H9 (cell line): ENCODE measurements around the gene SSTR4. TPM values are rescaled to one million over a fixed set of nuclear protein-coding genes. Genes with fewer than 3 reads are reported as not detected.

ENCODE experiments used
- DNase-seq: peaks from one replicate; pipeline ENCODE4 v3.0.0-alpha.2; 2017
- H2AFZ ChIP-seq: one replicate; pipeline ENCODE4 v1.6.1; 2013; ENCODE audit warnings: mild to moderate bottlenecking, low read length, control low read depth, moderate library complexity
- H2AK5ac ChIP-seq: 2 replicates; pipeline ENCODE4 v1.6.1; 2013; ENCODE audit warnings: low read length, control low read depth, mixed read lengths; ENCODE audit not compliant: insufficient read length
- H2BK120ac ChIP-seq: one replicate; pipeline ENCODE4 v1.6.1; 2013; ENCODE audit warnings: low read depth, mild to moderate bottlenecking, low read length, control low read depth, inconsistent platforms; ENCODE audit not compliant: poor library complexity, severe bottlenecking
- H2BK12ac ChIP-seq: 2 replicates; pipeline ENCODE4 v1.6.1; 2013; ENCODE audit warnings: low read length, control low read depth, mixed read lengths, low read depth; ENCODE audit not compliant: insufficient read length
- H2BK15ac ChIP-seq: 2 replicates; pipeline ENCODE4 v1.6.1; 2013; ENCODE audit warnings: low read depth, low read length, control low read depth
- H2BK20ac ChIP-seq: one replicate; pipeline ENCODE4 v1.6.1; 2013; ENCODE audit warnings: low read depth, mild to moderate bottlenecking, low read length, control low read depth, inconsistent platforms; ENCODE audit not compliant: poor library complexity, severe bottlenecking
- H2BK5ac ChIP-seq: 2 replicates; pipeline ENCODE4 v1.6.1; 2013; ENCODE audit warnings: low read length, control low read depth, mixed read lengths; ENCODE audit not compliant: insufficient read length
- H3K14ac ChIP-seq: 2 replicates; pipeline ENCODE4 v1.6.1; 2013; ENCODE audit warnings: low read length, control low read depth; ENCODE audit not compliant: insufficient read depth
- H3K18ac ChIP-seq: 2 replicates; pipeline ENCODE4 v1.6.1; 2013; ENCODE audit warnings: low read depth, mild to moderate bottlenecking, mixed read lengths, low read length, control low read depth; ENCODE audit not compliant: insufficient read length
- H3K23ac ChIP-seq: 2 replicates; pipeline ENCODE4 v1.6.1; 2013; ENCODE audit warnings: low read length, control low read depth, mixed read lengths, low read depth; ENCODE audit not compliant: insufficient read length
- H3K23me2 ChIP-seq: 2 replicates; pipeline ENCODE4 v1.6.1; 2013; ENCODE audit warnings: low read depth, mild to moderate bottlenecking, mixed read lengths, low read length, control low read depth; ENCODE audit not compliant: insufficient read length, poor library complexity, severe bottlenecking
- H3K27ac ChIP-seq: 2 replicates; pipeline ENCODE4 v1.5.1; 2013; ENCODE audit warnings: low read length, control low read depth, mixed read lengths, low read depth; ENCODE audit not compliant: insufficient read length
- H3K27me3 ChIP-seq: 2 replicates; pipeline ENCODE4 v1.6.1; 2013; ENCODE audit warnings: low read length, control low read depth, inconsistent platforms; ENCODE audit not compliant: insufficient read depth
- H3K4ac ChIP-seq: 2 replicates; pipeline ENCODE4 v1.6.1; 2013; ENCODE audit warnings: low read depth, mild to moderate bottlenecking, control low read depth, inconsistent platforms, low read length, moderate library complexity
- H3K4me1 ChIP-seq: 2 replicates; pipeline ENCODE4 v1.6.1; 2013; ENCODE audit warnings: low read length, control low read depth, inconsistent platforms; ENCODE audit not compliant: insufficient read depth
- H3K4me2 ChIP-seq: 2 replicates; pipeline ENCODE4 v1.6.1; 2013; ENCODE audit warnings: low read length, control low read depth, mixed read lengths; ENCODE audit not compliant: insufficient read length, insufficient read depth
- H3K56ac ChIP-seq: 2 replicates; pipeline ENCODE4 v1.6.1; 2013; ENCODE audit warnings: low read depth, mild to moderate bottlenecking, mixed read lengths, low read length, control low read depth; ENCODE audit not compliant: insufficient read length
- H3K79me1 ChIP-seq: 2 replicates; pipeline ENCODE4 v1.6.1; 2013; ENCODE audit warnings: low read depth, mild to moderate bottlenecking, moderate library complexity, low read length, control low read depth, inconsistent platforms; ENCODE audit not compliant: insufficient read depth, poor library complexity, severe bottlenecking
- H3K79me2 ChIP-seq: 2 replicates; pipeline ENCODE4 v1.6.1; 2013; ENCODE audit warnings: low read length, control low read depth, inconsistent platforms; ENCODE audit not compliant: insufficient read depth
- H3K9ac ChIP-seq: 2 replicates; pipeline ENCODE4 v1.6.1; 2013; ENCODE audit warnings: low read length, control low read depth, mixed read lengths; ENCODE audit not compliant: insufficient read length; ENCODE audit errors: extremely low read depth
- H3K9me3 ChIP-seq: one replicate; pipeline ENCODE4 v1.6.1; 2013; ENCODE audit warnings: low read depth, low read length, inconsistent platforms; ENCODE audit not compliant: control insufficient read depth
- H3T11ph ChIP-seq: one replicate; pipeline ENCODE4 v1.6.1; 2013; ENCODE audit warnings: mild to moderate bottlenecking, low read length, control low read depth, inconsistent platforms
- H4K20me1 ChIP-seq: one replicate; pipeline ENCODE4 v1.6.1; 2013; ENCODE audit not compliant: control insufficient read depth, insufficient read length, insufficient read depth
- H4K5ac ChIP-seq: 2 replicates; pipeline ENCODE4 v1.6.1; 2013; ENCODE audit warnings: low read depth, mild to moderate bottlenecking, mixed read lengths, low read length, control low read depth; ENCODE audit not compliant: insufficient read length
- H4K8ac ChIP-seq: replicated peaks from 2 replicates; pipeline ENCODE4 v1.6.1; 2013; ENCODE audit warnings: low read length, control low read depth, mixed read lengths, low read depth; ENCODE audit not compliant: insufficient read length
- H4K91ac ChIP-seq: 2 replicates; pipeline ENCODE4 v1.6.1; 2013; ENCODE audit warnings: low read depth, mild to moderate bottlenecking, moderate library complexity, mixed read lengths, low read length, control low read depth; ENCODE audit not compliant: insufficient read length
- H3K27ac Mint-ChIP-seq, 3 experiments: 2 replicates in 2 of 3; 3 replicates in 1 of 3; pipeline ENCODE4 v1.8.0; 2020 to 2021; ENCODE audit warnings: mixed read lengths in 3 of 3, mild to moderate bottlenecking in 1 of 3, moderate library complexity in 1 of 3
- H3K27me3 Mint-ChIP-seq: 2 replicates; pipeline ENCODE4 v1.8.0; 2021; ENCODE audit warnings: low read depth, mild to moderate bottlenecking, moderate library complexity, mixed read lengths
- H3K36me3 Mint-ChIP-seq, 3 experiments: 2 replicates in 2 of 3; 3 replicates in 1 of 3; pipeline ENCODE4 v1.8.0; 2020 to 2021; ENCODE audit warnings: low read depth in 3 of 3, mixed read lengths in 3 of 3; ENCODE audit not compliant: insufficient read depth in 1 of 3
- H3K4me1 Mint-ChIP-seq, 2 experiments: 2 replicates each; pipeline ENCODE4 v1.8.0; 2020; ENCODE audit warnings: mixed read lengths in 2 of 2
- H3K4me3 Mint-ChIP-seq, 2 experiments: 2 replicates in 1 of 2; 3 replicates in 1 of 2; pipeline ENCODE4 v1.8.0; 2020 to 2021; ENCODE audit warnings: mild to moderate bottlenecking in 2 of 2, mixed read lengths in 2 of 2, moderate library complexity in 1 of 2
- H3K9me3 Mint-ChIP-seq, 2 experiments: 2 replicates in 1 of 2; 3 replicates in 1 of 2; pipeline ENCODE4 v1.8.0; 2020; ENCODE audit warnings: mild to moderate bottlenecking in 2 of 2, mixed read lengths in 2 of 2, moderate library complexity in 1 of 2
- CTCF ChIP-seq: fragments of 200-600 bp; sonication (generic); conservative IDR thresholded peaks from 3 replicates; pipeline ENCODE4 v1.8.0; 2021; ENCODE audit warnings: antibody characterized with exemption, mild to moderate bottlenecking
- WGBS: extraction: QIAGEN DNeasy Blood & Tissue Kit; methylation state at CpG from one replicate; pipeline ENCODE4 v1.1.7; 2013; ENCODE audit warnings: missing lambda C conversion rate, low lambda C conversion rate, mixed read lengths; ENCODE audit not compliant: insufficient read length; ENCODE audit errors: extremely low coverage; 5-methylcytosine and 5-hydroxymethylcytosine counted together
- total RNA-seq: library from RNA; stranded (reverse); gene quantifications from 2 replicates; pipeline ENCODE4 v1.2.1, GENCODE V29; 2021

The SSTR4 gene
- total RNA-seq, 1 experiment from 2014 or later: not detected

- Mint-ChIP-seq H3K27me3 (peaks cover 4% of the 10 kb centered on the region; the same call in 1 of the 2 replicates), H3K4me3 (no peak overlapping the region), H3K36me3 (no peaks in the 10 kb centered on the region), H3K4me1 (peaks cover 13 to 17% of the 10 kb centered on the region in 2 experiments), H3K9me3 (no peaks in the 10 kb centered on the region), H3K27ac (no peak overlapping the region)
- no peak overlapping the region for H3K18ac ChIP-seq
- TF ChIP-seq CTCF: no peak
- H3K79me2 ChIP-seq: no peaks in the 10 kb centered on the region
- H3K14ac ChIP-seq: no peak overlapping the region
- no CpG with 5 or more reads among the region's 17 CpGs for WGBS
- H3K23me2 ChIP-seq: no peaks in the 10 kb centered on the region
- H2BK12ac ChIP-seq: no peak overlapping the region
- no peaks in the 10 kb centered on the region for H3K79me1 ChIP-seq
- no peak overlapping the region for H3T11ph ChIP-seq
- H3K4me2 ChIP-seq: no peak overlapping the region
- no peak overlapping the region for H2BK120ac ChIP-seq
- no peak overlapping the region for H3K56ac ChIP-seq
- no peak overlapping the region for H4K5ac ChIP-seq
- no peaks in the 10 kb centered on the region for H3K9me3 ChIP-seq
- H3K27me3 ChIP-seq: no peaks in the 10 kb centered on the region
- no peak overlapping the region for H2BK15ac ChIP-seq
- H4K8ac ChIP-seq: no peak overlapping the region
- H4K91ac ChIP-seq: no peak overlapping the region
- no peak overlapping the region for H3K23ac ChIP-seq
- H2BK5ac ChIP-seq: no peak overlapping the region
- H3K4me1 ChIP-seq: no peaks in the 10 kb centered on the region
- no peak for DNase-seq
- no peak overlapping the region for H2AK5ac ChIP-seq
- H2BK20ac ChIP-seq: no peak overlapping the region
- no peak overlapping the region for H3K9ac ChIP-seq
- H4K20me1 ChIP-seq: no peaks in the 10 kb centered on the region
- no peak overlapping the region for H3K27ac ChIP-seq
- no peak overlapping the region for H2AFZ ChIP-seq
- no peak overlapping the region for H3K4ac ChIP-seq
Observed at GRCh38 chr20:23084282-23084844, 49.3 kb downstream of the SSTR4 start.
